Measurements from ENCODE around the gene RHOT2.
A peak's percentile ranks its signal among the peaks of the same experiment; 100 is the strongest.

Gene RHOT2

GRCh38 chr16:667780-668518 lies at the start of gene RHOT2:
TSS of gene RHOT2 (plus strand) at chr16:668132. CDS start at chr16:668200, 68 bp downstream.
- peak; percentile 97 for DNase-seq

DNA sequence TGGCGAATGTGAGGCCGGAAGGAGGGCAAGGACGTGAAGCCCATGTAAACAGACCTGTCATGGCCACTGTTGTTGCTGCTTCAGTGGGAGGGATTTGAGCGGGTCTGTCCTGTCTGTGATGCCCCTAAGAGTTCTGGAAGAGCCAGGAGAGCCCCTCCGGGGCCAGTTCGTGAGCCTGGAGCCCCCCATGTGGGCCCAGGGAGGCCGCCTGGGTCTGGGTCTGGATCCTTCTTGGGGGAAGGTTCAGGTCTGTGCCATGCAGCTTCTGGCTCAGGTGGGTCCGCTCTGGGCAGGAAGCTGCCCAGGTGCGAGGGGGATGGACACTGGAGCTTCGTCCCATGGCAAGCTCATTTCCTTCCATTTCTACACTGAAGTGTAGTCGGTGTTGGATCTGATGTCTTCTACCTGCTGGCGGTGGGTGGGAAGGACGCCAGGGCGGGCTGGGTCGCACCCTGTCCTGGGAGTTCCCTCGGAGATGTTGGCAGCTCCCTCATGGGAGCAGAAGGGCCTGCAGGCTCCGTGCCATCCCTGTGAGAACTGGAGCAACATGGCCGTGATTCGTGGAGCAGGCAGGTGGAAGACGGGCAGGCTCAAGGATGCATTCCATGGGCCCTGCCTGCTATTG lies 48.3 kb upstream of the RHOT2 start:
- no peak for DNase-seq

DNA sequence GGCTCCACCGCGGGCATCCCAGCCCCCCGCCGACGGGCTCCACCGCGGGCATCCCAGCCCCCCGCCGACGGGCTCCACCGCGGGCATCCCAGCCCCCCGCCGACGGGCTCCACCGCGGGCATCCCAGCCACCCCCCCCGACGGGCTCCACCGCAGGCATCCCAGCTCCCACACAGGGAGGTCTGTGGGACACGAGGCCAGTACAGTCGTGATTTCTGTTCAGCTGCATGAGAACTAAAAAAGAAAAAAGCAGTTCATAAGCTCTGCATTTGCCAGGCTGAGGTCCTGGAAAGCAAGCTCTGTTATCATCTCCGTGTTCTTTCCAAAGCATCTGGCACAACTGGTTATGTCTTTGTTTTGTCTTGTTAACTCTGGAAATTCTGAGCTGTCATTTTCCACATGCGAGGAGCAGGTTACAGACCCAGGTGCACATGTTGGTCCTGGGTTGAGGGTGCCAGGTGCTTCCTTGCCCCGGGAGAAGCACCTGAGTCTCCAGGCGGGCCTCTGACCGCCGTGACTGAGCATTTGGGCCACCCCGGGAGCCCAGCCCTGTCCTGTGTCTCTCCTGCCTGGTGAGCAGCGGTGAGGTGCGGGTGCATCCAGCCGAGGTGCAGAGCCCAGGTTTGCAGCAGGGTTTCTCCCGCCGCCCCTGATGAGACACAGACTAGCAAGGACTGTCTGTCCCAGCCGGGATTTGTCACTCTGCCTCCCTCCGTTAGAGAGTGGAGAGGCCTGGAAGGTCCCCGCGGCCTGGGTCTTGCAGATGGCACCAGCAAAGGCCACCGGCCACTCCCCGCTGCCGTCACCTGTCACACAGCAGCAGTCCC lies 47.0 kb upstream of the RHOT2 start:
- DNase-seq: no peak

DNA sequence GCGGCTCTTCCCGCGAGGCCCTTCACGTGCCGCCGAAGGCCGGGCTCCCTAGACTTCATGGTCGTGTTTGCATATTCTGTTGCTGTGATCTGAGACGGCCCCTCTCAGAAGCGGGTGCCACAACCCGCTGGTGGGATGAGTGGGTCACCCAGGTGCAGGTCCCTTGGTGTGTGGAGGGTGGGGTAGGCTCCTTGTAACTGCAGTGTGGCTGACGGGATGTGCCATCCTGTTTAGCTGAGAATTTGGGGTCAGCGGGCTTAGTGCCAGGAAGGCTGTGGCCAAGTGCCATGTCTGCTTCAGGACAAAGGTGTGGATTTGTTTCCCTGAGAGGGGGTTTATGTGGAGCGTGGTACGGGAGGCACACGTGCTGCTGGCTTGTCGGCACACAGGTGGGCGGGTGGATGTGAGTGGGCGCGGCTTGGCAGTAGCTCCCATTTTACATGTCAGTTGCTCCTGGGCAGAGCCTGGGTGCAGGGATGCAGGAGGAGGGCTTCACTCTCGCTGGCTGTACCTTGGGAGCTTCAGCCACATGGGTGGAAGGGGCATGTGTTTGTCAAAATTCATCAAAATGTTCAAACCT lies 46.3 kb upstream of the RHOT2 start:
- DNase-seq: no peak

DNA sequence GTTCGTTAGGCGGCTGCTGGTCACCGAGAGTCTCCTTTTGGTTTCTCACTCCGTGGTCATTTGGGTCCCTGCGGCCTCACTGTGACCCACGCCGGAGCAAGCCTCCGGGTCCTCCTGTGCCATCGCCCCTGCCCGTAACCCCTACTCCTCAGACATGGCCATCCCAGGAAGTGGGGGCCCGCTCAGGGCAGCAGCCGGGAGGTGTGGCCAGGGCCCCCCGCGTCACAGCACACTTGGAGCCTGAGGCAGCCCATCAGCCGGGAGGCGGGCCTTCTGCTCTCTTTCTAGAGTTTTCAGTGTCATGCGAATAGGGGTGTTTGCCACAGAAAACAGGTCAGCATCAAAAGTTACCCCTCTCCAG lies 45.0 kb upstream of the RHOT2 start:
- no peak for DNase-seq

- DNase-seq: no peak
These were observed 43.3 kb upstream of the RHOT2 start for GRCh38 chr16:624526-625070.

DNA sequence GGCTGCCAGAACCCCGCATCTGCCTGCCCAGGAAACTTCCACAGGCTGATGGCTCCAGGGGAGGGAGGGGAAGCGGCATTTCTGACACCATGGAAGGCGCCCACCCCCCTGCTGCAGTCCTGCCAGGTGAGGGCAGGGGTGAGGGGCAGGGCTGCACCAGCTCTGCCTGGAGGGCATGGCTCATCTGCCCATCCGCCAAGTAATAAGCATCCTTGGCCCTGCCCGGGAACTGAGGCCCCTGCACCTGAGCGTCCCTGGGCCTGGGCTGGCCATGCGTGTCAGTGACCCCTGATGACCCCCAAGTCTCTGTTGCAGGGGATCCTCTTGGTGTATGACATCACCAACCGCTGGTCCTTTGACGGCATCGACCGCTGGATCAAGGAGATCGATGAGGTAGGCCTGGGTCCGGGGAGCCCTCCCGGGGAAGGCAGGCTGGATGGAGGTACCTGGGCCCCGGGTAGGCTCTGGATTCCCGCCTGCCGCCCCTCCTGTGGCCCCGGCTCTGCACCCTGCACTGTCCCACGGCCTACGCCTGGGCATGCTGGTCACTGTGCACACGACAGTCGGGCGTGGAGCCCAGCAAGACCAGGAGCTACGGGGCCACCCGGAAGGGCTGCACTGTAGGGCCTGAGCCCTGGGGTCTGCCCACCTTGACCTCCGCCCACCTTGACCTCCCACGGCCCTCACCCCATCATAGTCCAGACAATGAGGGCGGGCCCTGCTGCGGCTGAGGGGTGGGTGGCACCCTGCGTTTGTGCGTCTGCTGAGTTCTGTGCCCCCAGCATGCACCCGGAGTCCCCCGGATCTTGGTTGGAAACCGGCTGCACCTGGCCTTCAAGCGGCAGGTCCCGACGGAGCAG lies 42.6 kb upstream of the RHOT2 start:
- no peak for DNase-seq

- no peak for DNase-seq
These were observed 41.8 kb upstream of the RHOT2 start for GRCh38 chr16:625977-626765.

GRCh38 chr16:626787-627453 lies 41.0 kb upstream of the RHOT2 start:
- no peak for DNase-seq

- DNase-seq: no peak
These were observed 40.3 kb upstream of the RHOT2 start for GRCh38 chr16:627454-628239.

GRCh38 chr16:628321-629061 lies 39.4 kb upstream of the RHOT2 start:
- no peak for DNase-seq

DNA sequence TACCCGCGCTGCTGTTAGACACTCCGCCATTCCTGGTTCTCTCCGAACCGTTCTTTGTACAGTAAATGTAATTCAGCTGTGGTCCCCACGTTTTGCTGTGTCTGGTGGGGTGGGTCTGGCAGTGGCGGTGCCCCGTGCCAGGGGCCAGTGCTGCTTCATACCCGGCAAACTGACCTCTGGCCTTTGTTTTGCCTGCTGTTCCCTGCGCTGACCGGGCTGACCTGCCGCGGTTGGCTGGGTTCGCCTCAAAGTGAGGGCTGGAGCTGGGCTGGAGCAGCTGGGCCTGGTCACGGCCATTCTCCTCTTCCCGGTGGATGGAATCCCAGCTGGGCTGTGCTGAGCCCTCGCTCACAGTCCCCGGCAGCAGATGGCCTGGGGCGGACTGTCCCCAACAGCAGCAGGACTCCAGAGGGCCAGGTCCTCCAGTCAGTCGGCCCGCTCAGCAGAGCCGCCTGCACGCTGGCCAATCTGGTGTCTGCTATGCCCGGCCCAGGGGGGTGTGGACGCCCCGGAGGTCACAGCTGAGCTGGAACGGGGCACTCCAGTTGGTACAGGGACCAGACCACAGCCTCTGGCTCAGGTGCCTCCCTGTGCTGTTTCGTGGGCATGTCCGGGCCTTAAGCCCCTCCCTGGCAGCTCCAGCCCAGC lies 38.6 kb upstream of the RHOT2 start:
- no peak for DNase-seq

DNA sequence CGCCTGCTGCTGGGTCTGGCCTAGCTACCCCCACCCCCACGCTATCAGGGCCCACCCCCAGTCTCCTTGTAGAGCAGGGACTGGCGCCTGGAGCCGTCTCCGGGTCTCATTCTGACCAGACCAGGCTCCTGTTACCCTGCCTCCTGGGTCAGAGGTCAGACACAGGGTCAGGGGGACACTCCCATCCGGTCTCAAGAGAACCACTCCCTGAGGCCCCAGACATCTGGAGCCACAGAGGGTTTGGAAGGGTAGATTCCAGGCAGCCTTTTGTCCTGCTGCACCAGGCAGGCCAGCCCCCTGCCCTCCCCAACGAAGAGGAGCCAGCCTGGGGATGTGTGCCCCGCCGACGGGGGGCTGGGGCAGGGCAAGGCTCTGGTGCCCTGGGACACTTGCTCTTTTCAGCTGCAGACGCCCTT lies 38.1 kb upstream of the RHOT2 start:
- no peak for DNase-seq

DNA sequence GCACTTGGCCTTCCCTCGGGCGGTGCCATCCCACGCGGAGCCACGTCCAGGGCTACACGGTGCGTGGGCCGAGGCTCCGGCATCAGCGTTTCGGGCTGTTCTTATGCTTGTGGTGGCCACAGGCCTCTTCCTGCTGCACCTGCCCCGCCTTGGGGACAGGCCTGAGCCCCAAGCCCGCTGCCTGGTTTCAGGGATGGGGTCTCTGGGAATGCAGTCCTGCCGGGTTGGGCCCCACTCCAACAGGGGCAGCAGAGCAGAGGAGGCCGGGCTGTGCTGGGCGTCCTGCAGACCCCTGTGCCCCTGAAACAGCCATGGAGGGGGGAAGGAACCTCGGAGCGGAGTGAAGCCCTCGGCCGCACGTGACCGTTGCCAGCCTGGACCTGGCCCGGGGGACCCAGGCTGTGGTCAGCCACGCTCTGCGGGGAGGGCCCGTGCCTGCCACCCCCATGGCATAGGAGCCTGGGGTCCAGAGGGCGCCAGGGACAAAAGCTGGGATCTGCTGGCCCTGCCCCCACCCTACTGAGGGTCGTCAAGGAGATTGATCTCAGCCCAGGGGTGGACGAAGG lies 37.6 kb upstream of the RHOT2 start:
- DNase-seq: no peak

- DNase-seq: no peak
These were observed 37.0 kb upstream of the RHOT2 start, which contains the start of gene WFIKKN1 for GRCh38 chr16:630815-631405. TSS of gene WFIKKN1 (plus strand) at chr16:630985. CDS start at chr16:631254, 269 bp downstream.

- DNase-seq: no peak
These were observed 36.0 kb upstream of the RHOT2 start for GRCh38 chr16:631808-632358.

Measured in activated effector memory CD4-positive, alpha-beta T cell treated with anti-CD3 and anti-CD28 coated beads, Interleukin-2, amount 50 U/mL, for 16 hours (primary cell).